Endothelial cell (in vitro differentiated cells): ENCODE data around the gene RIPPLY1. TPM values are rescaled to one million over a fixed set of nuclear protein-coding genes. Genes with fewer than 3 reads are reported as not detected.
A peak's percentile ranks its signal among the peaks of the same experiment; 100 is the strongest.

Experiments
- DNase-seq: peaks from one replicate; pipeline ENCODE4 v3.0.0; 2021; ENCODE audit warnings: low spot score
- H3K27ac Mint-ChIP-seq: one replicate; pipeline ENCODE4 v1.8.0; 2021; ENCODE audit warnings: mixed read lengths, inconsistent platforms; ENCODE audit not compliant: unreplicated experiment
- H3K27me3 Mint-ChIP-seq: one replicate; pipeline ENCODE4 v1.8.0; 2021; ENCODE audit warnings: mild to moderate bottlenecking, moderate library complexity, mixed read lengths, inconsistent platforms; ENCODE audit not compliant: unreplicated experiment
- H3K36me3 Mint-ChIP-seq: one replicate; pipeline ENCODE4 v1.8.0; 2021; ENCODE audit warnings: mild to moderate bottlenecking, low read depth, mixed read lengths, inconsistent platforms; ENCODE audit not compliant: unreplicated experiment
- H3K4me1 Mint-ChIP-seq: one replicate; pipeline ENCODE4 v1.8.0; 2021; ENCODE audit warnings: mild to moderate bottlenecking, mixed read lengths, inconsistent platforms; ENCODE audit not compliant: unreplicated experiment
- H3K4me3 Mint-ChIP-seq: one replicate; pipeline ENCODE4 v1.8.0; 2021; ENCODE audit warnings: mild to moderate bottlenecking, mixed read lengths, inconsistent platforms; ENCODE audit not compliant: unreplicated experiment
- H3K9me3 Mint-ChIP-seq: one replicate; pipeline ENCODE4 v1.8.0; 2021; ENCODE audit warnings: mixed read lengths, inconsistent platforms; ENCODE audit not compliant: unreplicated experiment
- CTCF ChIP-seq: fragments of 200-600 bp; sonication (generic); IDR thresholded peaks from one replicate; pipeline ENCODE4 v1.5.0; 2021; ENCODE audit warnings: antibody characterized with exemption; ENCODE audit not compliant: unreplicated experiment
- total RNA-seq: library from RNA; stranded (reverse); fragmentation: NEBNext Ultra II Directional; extraction: Animal tissue kit (Norgen Biotek cat#: 25700); gene quantifications from one replicate; pipeline ENCODE4 v1.2.1, GENCODE V29; 2021; ENCODE audit not compliant: unreplicated experiment

The RIPPLY1 gene
- total RNA-seq, 1 donor from 2014 or later, result not detected

DNA sequence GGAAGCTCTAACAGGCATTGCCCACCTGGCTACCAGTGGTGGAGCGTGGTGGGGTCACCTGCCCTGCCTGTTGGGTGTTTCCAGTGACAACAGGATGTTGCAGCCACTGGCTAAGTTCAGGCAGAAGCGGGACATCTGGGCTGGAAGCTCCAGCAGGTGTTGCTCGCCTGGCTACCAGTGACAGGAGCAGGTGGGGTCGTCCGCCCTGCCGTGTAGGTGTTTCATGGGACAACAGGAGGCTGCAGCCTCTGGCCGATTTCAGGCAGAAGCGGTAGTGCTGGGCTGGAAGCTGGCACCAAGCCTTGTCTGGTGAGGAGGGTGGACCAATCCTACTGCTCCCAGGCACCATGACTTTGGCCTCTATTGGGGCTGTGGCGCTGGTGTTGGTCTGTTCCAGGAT lies 39.4 kb downstream of the RIPPLY1 start:
- Mint-ChIP-seq H3K27me3 (no peaks in the 10 kb centered on the region), H3K4me1 (no peaks in the 10 kb centered on the region), H3K27ac (no peak overlapping the region), H3K36me3 (no peaks in the 10 kb centered on the region), H3K4me3 (no peak overlapping the region), H3K9me3 (no peaks in the 10 kb centered on the region)
- DNase-seq, result no peak
- TF ChIP-seq CTCF, result no peak

DNA sequence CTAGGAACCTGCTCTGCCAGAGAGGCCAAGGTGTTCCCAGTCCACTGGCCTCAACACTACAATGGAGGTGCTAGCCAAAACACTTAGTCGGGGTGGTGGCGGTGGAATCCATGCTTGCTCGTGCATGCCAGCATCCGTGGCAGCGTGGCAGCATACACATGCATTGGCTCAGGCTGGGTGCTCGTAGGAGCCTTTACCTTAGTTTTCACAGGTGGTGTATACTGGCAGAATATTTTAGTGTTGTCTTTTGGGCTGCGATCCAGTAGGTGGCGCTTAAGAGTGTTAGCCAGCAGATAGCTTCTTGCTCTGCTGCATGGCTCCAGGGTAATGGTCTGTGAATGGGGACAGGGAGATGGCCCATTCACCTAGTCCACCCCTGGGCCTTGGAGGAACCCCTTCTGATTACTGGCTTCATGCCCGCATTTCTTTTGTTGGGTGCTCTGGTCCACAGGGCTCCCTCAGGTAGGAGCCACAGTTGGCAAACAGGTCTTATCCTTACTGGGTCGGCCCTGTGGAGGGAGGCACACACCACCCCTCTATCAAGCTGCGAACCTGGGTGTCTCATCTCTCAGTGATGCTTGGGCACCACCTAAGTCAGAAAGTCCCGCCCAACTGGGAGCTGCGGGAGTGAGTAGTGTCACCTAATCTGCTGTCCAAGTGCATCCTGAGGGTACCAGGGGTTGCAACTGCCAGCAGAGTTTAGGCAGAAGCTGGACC lies 40.0 kb downstream of the RIPPLY1 start:
- no peak overlapping the region for H3K27ac Mint-ChIP-seq
- DNase-seq, result peak; percentile 18
- H3K27me3 Mint-ChIP-seq, result no peaks in the 10 kb centered on the region
- H3K36me3 Mint-ChIP-seq, result no peaks in the 10 kb centered on the region
- H3K9me3 Mint-ChIP-seq, result no peaks in the 10 kb centered on the region
- H3K4me1 Mint-ChIP-seq, result no peaks in the 10 kb centered on the region
- TF ChIP-seq CTCF, result peak; percentile 42
- no peak overlapping the region for H3K4me3 Mint-ChIP-seq

Other genes with a start within 250 kb of the RIPPLY1 start
- gene RNF128, start 176.6 kb downstream of the RIPPLY1 start, total RNA-seq, result 2.5 TPM
- gene TBC1D8B, start 100.7 kb downstream of the RIPPLY1 start, total RNA-seq, result 3.6 TPM
- gene CLDN2, start 17.1 kb upstream of the RIPPLY1 start, total RNA-seq, result not detected
- gene MORC4, start 96.9 kb upstream of the RIPPLY1 start, total RNA-seq, result 4.5 TPM
- 19.5 TPM for gene RBM41, start 215.5 kb upstream of the RIPPLY1 start, total RNA-seq